Measurements from ENCODE around the gene ANXA8.
"Not testable (repeated sequence)": the region's sequence is repeated elsewhere in the genome, so short reads cannot be mapped to it uniquely, and the experiment has no call there.

GRCh38 chr10:47489630-47490029 lies 5.7 kb upstream of the ANXA8 start:
- TF ChIP-seq EP300, POLR2AphosphoS5, CTCF (IDR thresholded peaks at IDR 0.05): not testable (repeated sequence)

Measured in esophagus muscularis mucosa (tissue), 4 donors.